Ishikawa (cell line): ENCODE measurements around the gene SMC1B.

Experiments
- EGR1 ChIP-seq: IDR thresholded peaks from 2 replicates; pipeline ENCODE4 v1.6.1; 2012
- FOXM1 ChIP-seq: IDR thresholded peaks from 2 replicates; pipeline ENCODE4 v1.6.1; 2012; ENCODE audit warnings: low read depth, borderline replicate concordance
- MAX ChIP-seq: IDR thresholded peaks from 2 replicates; pipeline ENCODE4 v1.6.1; 2012
- YY1 ChIP-seq: IDR thresholded peaks from 2 replicates; pipeline ENCODE4 v1.6.1; 2012; ENCODE audit warnings: low read depth

DNA sequence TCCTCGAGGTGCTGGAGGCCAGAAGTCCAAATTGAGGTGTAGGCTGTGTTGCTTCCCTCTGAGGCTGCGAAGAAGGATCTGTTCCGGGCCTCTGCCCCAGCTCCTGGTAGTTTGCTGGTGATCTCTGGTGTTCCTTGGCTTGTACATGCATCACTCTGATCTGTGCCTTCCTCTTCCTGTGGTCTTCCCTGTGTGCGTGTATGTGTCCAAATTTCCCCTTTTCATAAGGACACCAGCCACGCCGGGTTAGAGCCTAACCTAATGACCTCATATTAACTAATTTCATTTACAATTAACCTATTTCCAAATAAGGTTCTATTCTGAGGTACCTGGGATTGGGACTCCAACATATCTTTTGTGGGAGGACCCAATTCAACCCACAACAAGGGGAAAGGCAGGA is 21.6 kb upstream of the SMC1B start:
- no peak for TF ChIP-seq FOXM1
- no peak for TF ChIP-seq YY1
- TF ChIP-seq EGR1: no peak
- no peak for TF ChIP-seq MAX
